H1 (cell line): ENCODE results near the gene FAM76A. TPM values are rescaled to one million over a fixed set of nuclear protein-coding genes. Genes with fewer than 3 reads are reported as not detected.

ENCODE experiments used
- CTCF ChIA-PET: fragments of 300-600 bp; sonication (Branson Sonifier 250); formaldehyde crosslinking; loops from one replicate; lab custom pipeline; 2021; ENCODE audit not compliant: partially characterized antibody; lab: Charles Lee
- POLR2A ChIA-PET: fragments of 300-600 bp; sonication (Branson Sonifier 250); formaldehyde crosslinking; loops from one replicate; lab custom pipeline; 2021; ENCODE audit warnings: inconsistent platforms; ENCODE audit not compliant: partially characterized antibody; lab: Charles Lee
- DNase-seq, 2 experiments: peaks; one replicate each; pipeline versions ENCODE4 v3.0.0 to v3.0.0-alpha.2; 2010 to 2022; ENCODE audit warnings: low spot score in 2 of 2, low read depth in 1 of 2, mixed read lengths in 1 of 2
- FAIRE-seq: peaks from 2 replicates; lab custom pipeline; 2011; peaks lifted over from hg19 to GRCh38; lab: Jason Lieb, UNC
- H2AFZ ChIP-seq: 2 replicates; pipeline ENCODE4 v1.8.1; 2012; ENCODE audit warnings: low read length, inconsistent platforms
- H2AK5ac ChIP-seq: 2 replicates; pipeline ENCODE4 v1.6.1; 2013; ENCODE audit warnings: low read depth, low read length
- H2BK120ac ChIP-seq: replicated peaks from 2 replicates; pipeline ENCODE3; 2013; ENCODE audit warnings: low read depth, low read length, inconsistent platforms
- H2BK12ac ChIP-seq: 2 replicates; pipeline ENCODE4 v1.6.1; 2013; ENCODE audit warnings: low read depth, low read length
- H2BK15ac ChIP-seq: 2 replicates; pipeline ENCODE4 v1.6.1; 2013; ENCODE audit warnings: low read length
- H2BK20ac ChIP-seq: 2 replicates; pipeline ENCODE4 v1.6.1; 2013; ENCODE audit warnings: low read length
- H2BK5ac ChIP-seq: 2 replicates; pipeline ENCODE4 v1.6.1; 2013; ENCODE audit warnings: low read depth, low read length
- H3K14ac ChIP-seq: 2 replicates; pipeline ENCODE4 v1.6.1; 2013; ENCODE audit warnings: inconsistent platforms; ENCODE audit not compliant: insufficient read length
- H3K18ac ChIP-seq: 2 replicates; pipeline ENCODE4 v1.6.1; 2013; ENCODE audit warnings: low read length; ENCODE audit errors: extremely low read depth
- H3K23ac ChIP-seq: 2 replicates; pipeline ENCODE4 v1.6.1; 2013; ENCODE audit warnings: inconsistent platforms; ENCODE audit not compliant: insufficient read length
- H3K23me2 ChIP-seq: 2 replicates; pipeline ENCODE4 v1.6.1; 2013; ENCODE audit warnings: low read depth, low read length
- H3K27ac ChIP-seq: 2 replicates; pipeline ENCODE4 v1.6.1; 2011; ENCODE audit warnings: low read depth, low read length, inconsistent platforms
- H3K27me3 ChIP-seq, 4 experiments: replicated peaks in 1 of 4; 1 replicate in 1 of 4; 2 replicates in 3 of 4; pipeline versions ENCODE4 v1.6.1 to v1.8.1; 2011 to 2013; ENCODE audit warnings: low read length in 3 of 4, mild to moderate bottlenecking in 3 of 4, inconsistent platforms in 2 of 4, mixed read lengths in 2 of 4, moderate library complexity in 1 of 4; ENCODE audit not compliant: control insufficient read depth in 3 of 4, insufficient read depth in 3 of 4; ENCODE audit errors: extremely low read depth in 1 of 4
- H3K36me3 ChIP-seq, 4 experiments: 2 replicates each; pipeline versions ENCODE4 v1.6.1 to v1.8.1; 2011 to 2013; ENCODE audit warnings: mild to moderate bottlenecking in 4 of 4, low read length in 3 of 4, moderate library complexity in 2 of 4, control low read depth in 1 of 4, inconsistent platforms in 1 of 4; ENCODE audit not compliant: insufficient read depth in 4 of 4, control insufficient read depth in 2 of 4
- H3K4ac ChIP-seq: replicated peaks from 2 replicates; pipeline ENCODE3; 2013; ENCODE audit warnings: low read length, low read depth, mixed read lengths, inconsistent platforms; ENCODE audit not compliant: insufficient read length
- H3K4me1 ChIP-seq, 4 experiments: replicated peaks in 1 of 4; 1 replicate in 1 of 4; 2 replicates in 3 of 4; pipeline versions ENCODE4 v1.6.1 to v1.8.1; 2011 to 2013; ENCODE audit warnings: low read length in 3 of 4, inconsistent platforms in 2 of 4, mixed read lengths in 1 of 4; ENCODE audit not compliant: insufficient read depth in 4 of 4, control insufficient read depth in 3 of 4
- H3K4me2 ChIP-seq, 2 experiments: 2 replicates each; pipeline versions ENCODE4 v1.6.1 to v1.8.1; 2011 to 2013; ENCODE audit warnings: low read depth in 2 of 2, low read length in 2 of 2, control low read depth in 1 of 2, inconsistent platforms in 1 of 2, mild to moderate bottlenecking in 1 of 2; ENCODE audit not compliant: insufficient read depth in 1 of 2
- H3K4me3 ChIP-seq, 4 experiments: fragments of 200-600, 300-600 bp in 1 of 4; sonication (generic), shearing (Covaris generic), sonication (Bioruptor Twin) in 1 of 4; 2 replicates each; pipeline versions ENCODE4 v1.5.1 to v1.8.1; 2011 to 2016; ENCODE audit warnings: low read length in 4 of 4, low read depth in 3 of 4, control low read depth in 2 of 4, inconsistent platforms in 2 of 4, mild to moderate bottlenecking in 2 of 4, mixed read lengths in 1 of 4, moderate library complexity in 1 of 4; ENCODE audit not compliant: insufficient read depth in 2 of 4; ENCODE audit errors: extremely low read depth in 1 of 4
- H3K56ac ChIP-seq: replicated peaks from 2 replicates; pipeline ENCODE3; 2013; ENCODE audit warnings: low read depth, mild to moderate bottlenecking, mixed read lengths, low read length, inconsistent platforms; ENCODE audit not compliant: insufficient read length
- H3K79me1 ChIP-seq: 2 replicates; pipeline ENCODE4 v1.6.1; 2013; ENCODE audit warnings: low read depth, low read length, control low read depth
- H3K79me2 ChIP-seq, 2 experiments: 2 replicates each; pipeline versions ENCODE4 v1.6.1 to v1.8.1; 2012 to 2013; ENCODE audit warnings: low read length in 2 of 2, mild to moderate bottlenecking in 2 of 2, inconsistent platforms in 1 of 2; ENCODE audit not compliant: insufficient read depth in 2 of 2, control insufficient read depth in 1 of 2
- H3K9ac ChIP-seq, 4 experiments: replicated peaks in 1 of 4; 1 replicate in 1 of 4; 2 replicates in 3 of 4; pipeline versions ENCODE4 v1.6.1 to v1.8.1; 2011 to 2013; ENCODE audit warnings: low read depth in 3 of 4, low read length in 3 of 4, control low read depth in 2 of 4, mild to moderate bottlenecking in 2 of 4, moderate library complexity in 2 of 4, inconsistent platforms in 1 of 4; ENCODE audit errors: extremely low read depth in 1 of 4
- H3K9me3 ChIP-seq, 2 experiments: 2 replicates each; pipeline versions ENCODE4 v1.6.1 to v1.8.1; 2012 to 2013; ENCODE audit warnings: mild to moderate bottlenecking in 2 of 2, moderate library complexity in 2 of 2, control low read depth in 1 of 2, inconsistent platforms in 1 of 2, low read depth in 1 of 2, low read length in 1 of 2, mixed read lengths in 1 of 2; ENCODE audit not compliant: insufficient read depth in 2 of 2
- H4K20me1 ChIP-seq, 2 experiments: replicated peaks in 1 of 2; 2 replicates each; pipeline versions ENCODE3 to v1.8.1; 2011 to 2013; ENCODE audit warnings: inconsistent platforms in 2 of 2, low read length in 2 of 2, mild to moderate bottlenecking in 1 of 2; ENCODE audit not compliant: insufficient read depth in 2 of 2, control insufficient read depth in 1 of 2
- H4K5ac ChIP-seq: 2 replicates; pipeline ENCODE4 v1.6.1; 2013; ENCODE audit warnings: low read length, low read depth, mixed read lengths, inconsistent platforms; ENCODE audit not compliant: insufficient read length
- H4K8ac ChIP-seq: 2 replicates; pipeline ENCODE4 v1.8.0; 2013; ENCODE audit warnings: mild to moderate bottlenecking, moderate library complexity, low read length, inconsistent platforms; ENCODE audit not compliant: insufficient read depth; ENCODE audit errors: extremely low read depth
- H4K91ac ChIP-seq: replicated peaks from 2 replicates; pipeline ENCODE3; 2013; ENCODE audit warnings: low read length, mixed read lengths, inconsistent platforms; ENCODE audit not compliant: insufficient read length
- ASH2L ChIP-seq: fragments of 200-600, 300-600 bp; sonication (generic); IDR thresholded peaks from one replicate; pipeline ENCODE4 v1.7.1; 2017; ENCODE audit warnings: low read length
- BACH1 ChIP-seq: IDR thresholded peaks from 2 replicates; pipeline ENCODE4 v1.6.1; 2012; ENCODE audit warnings: low read length, improper control_type of control experiment
- CHD2 ChIP-seq: IDR thresholded peaks from 2 replicates; pipeline ENCODE4 v1.6.1; 2012; ENCODE audit warnings: low read length, improper control_type of control experiment
- EGR1 ChIP-seq: IDR thresholded peaks from 2 replicates; pipeline ENCODE4 v1.6.1; 2011; ENCODE audit warnings: low read depth, low read length, borderline replicate concordance
- HDAC2 ChIP-seq, 2 experiments: fragments of 300-600 bp in 1 of 2; sonication (generic) in 1 of 2; IDR thresholded peaks; 2 replicates each; pipeline ENCODE4 v1.6.1; 2011 to 2012; ENCODE audit warnings: low read depth in 2 of 2, low read length in 2 of 2, mild to moderate bottlenecking in 2 of 2, moderate library complexity in 2 of 2, borderline replicate concordance in 1 of 2, inconsistent platforms in 1 of 2
- POU5F1 ChIP-seq: IDR thresholded peaks from 2 replicates; pipeline ENCODE4 v1.6.1; 2011; ENCODE audit warnings: low read depth, mild to moderate bottlenecking, low read length, moderate library complexity
- RBBP5 ChIP-seq: IDR thresholded peaks from 2 replicates; pipeline ENCODE4 v1.7.1; 2012; ENCODE audit warnings: low read depth, mild to moderate bottlenecking, inconsistent platforms, low read length, moderate library complexity, borderline replicate concordance
- RNF2 ChIP-seq: fragments of 200-900, 300-1000 bp; sonication (generic); IDR thresholded peaks from 2 replicates; pipeline ENCODE4 v1.7.1; 2016; ENCODE audit warnings: borderline replicate concordance, low read depth, mild to moderate bottlenecking, antibody characterized with exemption, low read length; ENCODE audit not compliant: poor library complexity, severe bottlenecking; ENCODE audit errors: missing control alignments
- SIN3A ChIP-seq, 2 experiments: IDR thresholded peaks in 1 of 2; conservative IDR thresholded peaks in 1 of 2; 2 replicates each; pipeline ENCODE4 v1.6.1; 2011 to 2012; ENCODE audit warnings: low read length in 2 of 2, improper control_type of control experiment in 1 of 2, low read depth in 1 of 2, mild to moderate bottlenecking in 1 of 2
- SP1 ChIP-seq: IDR thresholded peaks from 2 replicates; pipeline ENCODE4 v1.6.1; 2011; ENCODE audit warnings: low read depth, low read length
- SRF ChIP-seq: IDR thresholded peaks from 2 replicates; pipeline ENCODE4 v1.6.1; 2011; ENCODE audit warnings: mild to moderate bottlenecking, low read depth, low read length, moderate library complexity
- TBP ChIP-seq: IDR thresholded peaks from 2 replicates; pipeline ENCODE4 v1.6.1; 2011; ENCODE audit warnings: low read depth, low read length, improper control_type of control experiment
- WGBS, 2 experiments: shearing (Covaris generic) in 1 of 2; methylation state at CpG; one replicate each; pipeline versions ENCODE4 v1.1.6 to v1.1.7; 2013 to 2015; ENCODE audit warnings: low lambda C conversion rate in 2 of 2, mixed read lengths in 2 of 2, inconsistent platforms in 1 of 2, low coverage in 1 of 2, missing lambda C conversion rate in 1 of 2; ENCODE audit not compliant: insufficient replicate concordance in 2 of 2, insufficient coverage in 1 of 2, insufficient read length in 1 of 2; ENCODE audit errors: extremely low coverage in 1 of 2, missing lambda C conversion rate in 1 of 2; 5-methylcytosine and 5-hydroxymethylcytosine counted together
- polyA plus RNA-seq, 7 experiments: library from polyadenylated mRNA; depleted of rRNA in 3 of 7; stranded (reverse) in 5 of 7; unstranded in 2 of 7; fragments of >200 nt in 5 of 7; fragments of 200-250 nt in 2 of 7; gene quantifications; 1 replicate in 5 of 7; 2 replicates in 1 of 7; 4 replicates in 1 of 7; pipeline versions ENCODE4 v1.2.1 to v1.2.3, GENCODE V29; 2011 to 2013; ENCODE audit warnings: missing spikeins in 2 of 7, mixed read lengths in 2 of 7
- total RNA-seq: library from RNA; stranded (reverse); fragmentation: NEBNext Ultra II Directional; extraction: Animal tissue kit (Norgen Biotek cat#: 25700); gene quantifications from 2 replicates; pipeline ENCODE4 v1.2.1, GENCODE V29; 2021
- TF ChIP-seq, protein P1 (sequence below): IDR thresholded peaks from 2 replicates; pipeline ENCODE4 v1.6.1; 2012; ENCODE audit warnings: low read length, inconsistent platforms

Gene FAM76A
- total and polyA plus RNA-seq, 2 of the 8 experiments (the other 6 are each of a cell fraction or from before 2014, with no cell fraction given): 3.4 to 16.2 TPM

DNA sequence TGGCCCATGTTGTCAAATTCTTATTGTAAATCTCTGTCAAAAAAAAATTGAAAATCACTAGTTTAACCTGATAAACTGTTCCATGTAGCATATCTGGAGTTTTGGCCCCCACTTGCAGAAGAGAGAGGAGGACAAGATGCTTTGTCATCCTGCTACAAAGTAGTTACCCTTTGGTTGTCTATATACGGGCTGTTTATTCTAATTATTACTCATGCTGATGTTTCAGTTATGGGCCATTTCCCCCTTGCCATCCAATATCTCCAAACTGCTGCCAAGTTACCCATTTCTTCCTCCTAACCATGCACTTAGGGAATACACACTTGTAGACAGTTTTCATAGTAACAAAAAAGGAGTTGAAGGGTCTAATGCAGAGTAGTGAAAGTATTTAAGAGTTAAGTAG lies 69.8 kb downstream of the FAM76A start:
- Histone ChIP-seq H2BK12ac (no peak overlapping the region), H3K9me3 (no peaks in the 10 kb centered on the region), H2BK15ac (no peak overlapping the region), H2AK5ac (no peak overlapping the region), H3K14ac (no peak overlapping the region), H3K23ac (no peak overlapping the region), H2BK20ac (no peak overlapping the region), H4K20me1 (no peaks in the 10 kb centered on the region), H2AFZ (no peak overlapping the region), H2BK5ac (no peak overlapping the region), H3K4me2 (no peak overlapping the region), H3K4me3 (no peak overlapping the region), H3K36me3 (no peaks in the 10 kb centered on the region; a peak in 1 of 8 replicates), H2BK120ac (no peak overlapping the region), H3K79me2 (no peaks in the 10 kb centered on the region), H3K9ac (no peak overlapping the region), H3K18ac (no peak overlapping the region), H3K4me1 (no peaks in the 10 kb centered on the region), H3K56ac (no peak overlapping the region), H3K79me1 (no peaks in the 10 kb centered on the region), H3K27ac (no peak overlapping the region), H4K5ac (no peak overlapping the region), H3K4ac (no peak overlapping the region), H3K23me2 (no peaks in the 10 kb centered on the region; the same call in 1 of the 2 replicates), H4K8ac (no peak overlapping the region), H4K91ac (no peak overlapping the region), H3K27me3 (no peaks in the 10 kb centered on the region)
- POLR2A ChIA-PET: no interaction called here
- DNase-seq: no peak
- no peak for FAIRE-seq
- CTCF ChIA-PET: no interaction called here
- 92% methylated on average over 1 of the region's 1 CpG; no CpG with 5 or more reads in 1 of the 2 experiments for WGBS, 2 experiments
- TF ChIP-seq HDAC2 (IDR thresholded peaks at IDR 0.05; ENCODE audit: borderline replicate concordance in 1 of 2, low read depth in 2 of 2, low read length in 2 of 2): no peak
- TF ChIP-seq, protein P1, sequence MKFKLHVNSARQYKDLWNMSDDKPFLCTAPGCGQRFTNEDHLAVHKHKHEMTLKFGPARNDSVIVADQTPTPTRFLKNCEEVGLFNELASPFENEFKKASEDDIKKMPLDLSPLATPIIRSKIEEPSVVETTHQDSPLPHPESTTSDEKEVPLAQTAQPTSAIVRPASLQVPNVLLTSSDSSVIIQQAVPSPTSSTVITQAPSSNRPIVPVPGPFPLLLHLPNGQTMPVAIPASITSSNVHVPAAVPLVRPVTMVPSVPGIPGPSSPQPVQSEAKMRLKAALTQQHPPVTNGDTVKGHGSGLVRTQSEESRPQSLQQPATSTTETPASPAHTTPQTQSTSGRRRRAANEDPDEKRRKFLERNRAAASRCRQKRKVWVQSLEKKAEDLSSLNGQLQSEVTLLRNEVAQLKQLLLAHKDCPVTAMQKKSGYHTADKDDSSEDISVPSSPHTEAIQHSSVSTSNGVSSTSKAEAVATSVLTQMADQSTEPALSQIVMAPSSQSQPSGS: no peak
- TF ChIP-seq BACH1: no peak
- no peak for TF ChIP-seq POU5F1
- TF ChIP-seq CHD2: no peak
- no peak for TF ChIP-seq SRF
- no peak for TF ChIP-seq SP1
- no peak for TF ChIP-seq TBP
- no peak for TF ChIP-seq EGR1
- no peak for TF ChIP-seq RNF2
- no peak for TF ChIP-seq SIN3A (conservative IDR thresholded peaks at IDR 0.05 in 1 of 2, IDR thresholded peaks at IDR 0.05 in 1 of 2; ENCODE audit: low read depth in 1 of 2, low read length in 2 of 2)
- no peak for TF ChIP-seq RBBP5
- no peak for TF ChIP-seq ASH2L
